Stimulated activated CD4-positive, alpha-beta T cell treated with anti-CD3 and anti-CD28 coated beads, Interleukin-2, amount 100 ng/mL, for 24 hours (primary cell): ENCODE data around the gene FOXN3.
"Not testable (repeated sequence)": the region's sequence is repeated elsewhere in the genome, so short reads cannot be mapped to it uniquely, and the experiment has no call there.

Experiments used
- DNase-seq, 2 donors: peaks; one replicate each; pipeline ENCODE4 v3.0.0-alpha.2; 2020

The FOXN3 gene

GRCh38 chr14:89215531-89215930 is 201.5 kb downstream of the FOXN3 start:
- no peak for DNase-seq

GRCh38 chr14:89215114-89215513 is 201.9 kb downstream of the FOXN3 start:
- DNase-seq: no peak

- no peak for DNase-seq
Observed at GRCh38 chr14:89214221-89214965, 202.6 kb downstream of the FOXN3 start.

- DNase-seq: no peak
Observed at GRCh38 chr14:89212386-89213235, 204.4 kb downstream of the FOXN3 start.

- DNase-seq: no peak
Observed at GRCh38 chr14:89209558-89209957, 207.5 kb downstream of the FOXN3 start.

GRCh38 chr14:89207925-89208328 is 209.1 kb downstream of the FOXN3 start:
- DNase-seq: no peak

- DNase-seq: no peak
Observed at GRCh38 chr14:89206389-89207031, 210.5 kb downstream of the FOXN3 start.

GRCh38 chr14:89205137-89205740 is 211.8 kb downstream of the FOXN3 start:
- no peak for DNase-seq

GRCh38 chr14:89202413-89203190 is 214.4 kb downstream of the FOXN3 start:
- DNase-seq: no peak

- DNase-seq: no peak
Observed at GRCh38 chr14:89201645-89202044, 215.4 kb downstream of the FOXN3 start.

- DNase-seq: not testable (repeated sequence)
Observed at GRCh38 chr14:89199357-89199756, 217.7 kb downstream of the FOXN3 start.

- DNase-seq: no peak
Observed at GRCh38 chr14:89198544-89199329, 218.3 kb downstream of the FOXN3 start.

GRCh38 chr14:89197623-89198022 is 219.4 kb downstream of the FOXN3 start:
- no peak for DNase-seq

- no peak for DNase-seq
Observed at GRCh38 chr14:89196545-89196944, 220.5 kb downstream of the FOXN3 start.

- DNase-seq: no peak
Observed at GRCh38 chr14:89194376-89194775, 222.7 kb downstream of the FOXN3 start.

GRCh38 chr14:89190765-89191513 is 226.1 kb downstream of the FOXN3 start:
- no peak for DNase-seq

- DNase-seq: no peak
Observed at GRCh38 chr14:89188492-89188891, 228.5 kb downstream of the FOXN3 start.

- no peak for DNase-seq
Observed at GRCh38 chr14:89187501-89187900, 229.5 kb downstream of the FOXN3 start.

GRCh38 chr14:89186856-89187376 is 230.1 kb downstream of the FOXN3 start:
- no peak for DNase-seq
